Suppressor macrophage treated with lipopolysaccharide for 4 hours (primary cell): ENCODE data around the gene IER5L.
"Not testable (repeated sequence)": the region's sequence is repeated elsewhere in the genome, so short reads cannot be mapped to it uniquely, and the experiment has no call there.

Source experiments
- DNase-seq: peaks from one replicate; pipeline ENCODE4 v3.0.0-alpha.2; 2020

IER5L gene

DNA sequence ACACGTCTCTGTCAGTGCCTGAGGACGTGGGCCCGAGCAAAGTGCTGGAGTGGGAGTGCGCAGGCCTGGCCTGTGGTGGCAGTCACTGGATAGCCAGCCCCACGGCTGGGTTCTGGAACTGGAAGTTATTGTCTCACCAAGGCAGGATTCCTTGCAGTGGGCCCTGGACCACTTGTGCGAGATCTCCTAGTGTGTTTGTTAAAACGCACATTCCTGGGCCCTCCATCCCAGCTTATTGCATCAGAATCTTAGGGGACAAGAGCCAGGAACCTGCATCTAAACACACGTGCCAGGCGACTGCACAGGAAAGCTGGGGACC is 40.0 kb downstream of the IER5L start:
- DNase-seq = no peak

DNA sequence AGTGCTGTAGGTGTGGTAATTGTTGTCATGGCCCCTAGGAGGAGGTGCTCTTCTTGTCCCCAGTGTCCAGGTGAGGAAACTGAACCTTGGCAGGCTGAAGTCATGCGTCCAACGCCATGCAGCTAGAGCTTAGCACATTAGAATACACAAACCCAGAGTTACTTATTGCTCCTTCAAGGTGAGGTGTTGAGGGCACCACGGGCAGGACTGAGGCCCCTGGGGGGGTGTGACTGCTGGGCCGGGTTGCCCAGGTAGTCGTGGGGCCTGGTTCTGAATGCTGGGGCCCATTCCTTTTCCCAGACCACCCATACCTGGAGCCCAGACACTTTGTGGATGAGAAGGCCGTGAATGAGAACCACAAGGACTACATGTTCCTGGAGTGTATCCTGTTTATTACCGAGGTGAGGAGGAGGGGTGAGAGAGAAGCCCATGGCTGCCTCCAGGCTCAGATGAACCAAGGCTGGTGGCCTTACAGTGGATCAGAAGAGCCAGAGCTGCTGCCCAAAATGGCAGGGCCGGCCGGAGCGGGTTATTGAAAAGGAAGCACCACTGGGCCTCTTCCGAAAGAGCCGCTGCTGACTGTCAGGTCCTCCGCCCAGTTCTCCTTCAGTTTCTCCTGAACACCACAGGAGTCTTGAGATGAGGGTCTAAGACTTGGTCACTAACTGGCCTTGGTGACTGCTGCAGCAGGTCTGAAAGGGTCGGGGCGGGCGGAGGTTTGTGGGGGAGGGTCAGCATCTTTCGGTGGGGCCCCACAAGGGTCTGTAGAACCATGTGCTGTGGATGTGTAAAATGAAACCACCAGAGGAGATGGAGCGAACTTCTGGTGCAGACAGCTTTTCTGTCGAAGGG is 40.5 kb downstream of the IER5L start:
- DNase-seq = no peak

DNA sequence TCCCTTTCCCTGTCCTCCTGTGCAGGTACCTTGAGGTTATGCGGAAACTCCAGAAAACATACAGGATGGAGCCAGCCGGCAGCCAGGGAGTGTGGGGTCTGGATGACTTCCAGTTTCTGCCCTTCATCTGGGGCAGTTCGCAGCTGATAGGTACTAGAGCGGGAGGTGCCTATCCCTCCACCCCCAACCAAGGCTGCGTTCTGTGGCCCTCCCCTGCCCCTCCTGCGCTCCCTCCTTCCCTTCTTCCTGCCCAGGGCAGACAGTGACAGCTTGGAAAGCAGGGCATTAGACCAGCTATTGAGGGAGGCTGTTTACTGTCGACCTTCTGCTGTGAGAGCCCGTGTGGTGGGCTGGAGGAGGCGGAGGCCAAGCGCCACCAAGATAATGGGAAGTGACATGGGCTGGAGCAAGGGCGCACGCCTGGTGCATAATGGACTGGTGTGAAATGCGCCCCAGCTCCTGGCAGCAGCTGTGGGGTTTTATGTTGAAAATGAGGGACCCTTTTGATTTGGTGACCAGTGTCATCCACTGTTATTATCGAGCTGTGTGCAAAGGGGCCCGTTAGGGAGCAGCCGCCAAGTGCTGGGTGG is 41.5 kb downstream of the IER5L start:
- no peak for DNase-seq

DNA sequence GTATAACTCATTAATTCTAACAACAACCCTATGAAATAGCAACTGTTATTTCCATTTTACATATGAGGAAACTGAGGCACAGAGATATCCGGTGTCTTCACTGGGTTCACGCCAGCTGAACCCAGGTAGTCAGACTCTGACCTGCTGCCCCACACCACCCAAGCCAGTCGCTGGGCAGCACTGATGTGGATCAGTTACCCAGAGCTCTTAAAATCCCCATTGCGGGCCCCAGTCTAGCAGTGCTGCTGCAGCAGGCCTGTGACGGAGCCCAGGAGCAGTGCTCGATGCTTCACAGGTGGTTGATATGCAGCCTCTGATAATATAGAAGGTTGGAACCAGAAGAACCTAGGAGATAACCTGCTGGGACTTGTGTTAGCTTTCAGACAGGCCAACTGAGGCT is 42.6 kb downstream of the IER5L start:
- no peak for DNase-seq

DNA sequence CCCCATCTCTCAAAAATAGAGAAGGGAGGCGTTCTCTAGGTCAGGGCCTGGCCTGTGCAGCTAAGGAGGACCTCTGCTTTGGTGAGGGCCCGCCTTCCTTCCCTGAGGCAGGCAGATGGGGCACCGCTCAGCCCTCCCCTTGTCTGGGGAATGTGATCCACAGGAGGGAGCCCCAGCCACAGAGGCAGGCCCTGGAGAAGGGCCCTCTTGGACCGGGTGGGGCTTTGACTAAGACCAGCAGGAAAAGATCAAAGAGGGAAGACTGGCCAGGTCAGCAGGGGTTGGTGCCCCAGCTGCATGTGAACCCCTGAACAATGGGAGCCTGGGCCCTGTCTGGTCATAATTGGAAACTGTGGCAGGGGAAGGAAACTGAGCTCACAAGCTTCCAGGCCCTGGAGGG is 45.0 kb downstream of the IER5L start:
- DNase-seq = no peak

DNA sequence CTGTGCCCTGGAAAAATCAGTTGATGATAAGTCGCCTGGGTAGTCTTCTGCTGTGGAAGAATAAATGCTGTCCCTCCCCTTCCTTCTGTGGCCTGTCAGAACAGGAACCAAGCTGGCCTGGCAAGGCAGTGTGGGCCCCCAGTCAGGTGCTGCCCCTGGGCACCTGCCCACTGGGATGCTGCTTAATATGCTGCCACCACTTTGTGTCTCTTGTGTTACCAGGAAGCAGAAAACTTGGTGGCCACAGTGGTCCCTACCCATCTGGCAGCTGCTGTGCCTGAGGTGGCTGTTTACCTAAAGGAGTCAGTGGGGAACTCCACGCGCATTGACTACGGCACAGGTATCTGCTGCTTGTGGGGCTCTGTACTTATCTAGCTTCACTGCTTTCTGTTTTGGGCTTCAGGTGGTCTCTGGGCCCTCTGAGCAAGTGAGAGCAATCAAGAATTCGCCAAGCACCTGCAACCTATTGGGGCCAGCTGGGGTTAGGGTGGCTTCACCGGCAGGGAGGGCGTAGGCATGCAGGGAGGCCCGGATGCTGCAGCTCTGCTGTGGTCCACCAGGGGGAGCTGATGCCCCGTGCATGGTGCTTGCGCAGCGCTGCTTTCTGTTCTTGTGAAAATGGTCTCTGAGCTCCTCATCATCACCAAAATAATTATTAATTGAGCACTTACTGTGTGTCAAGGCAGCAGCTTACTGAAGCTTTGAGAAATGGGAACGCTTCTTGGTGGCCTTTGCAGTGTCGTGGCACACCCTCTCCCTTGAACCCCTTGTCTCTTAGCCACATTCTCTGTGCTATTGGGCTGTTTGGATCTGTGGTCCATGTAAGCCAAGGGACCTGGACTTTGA is 46.5 kb downstream of the IER5L start:
- DNase-seq = peak; percentile 84

DNA sequence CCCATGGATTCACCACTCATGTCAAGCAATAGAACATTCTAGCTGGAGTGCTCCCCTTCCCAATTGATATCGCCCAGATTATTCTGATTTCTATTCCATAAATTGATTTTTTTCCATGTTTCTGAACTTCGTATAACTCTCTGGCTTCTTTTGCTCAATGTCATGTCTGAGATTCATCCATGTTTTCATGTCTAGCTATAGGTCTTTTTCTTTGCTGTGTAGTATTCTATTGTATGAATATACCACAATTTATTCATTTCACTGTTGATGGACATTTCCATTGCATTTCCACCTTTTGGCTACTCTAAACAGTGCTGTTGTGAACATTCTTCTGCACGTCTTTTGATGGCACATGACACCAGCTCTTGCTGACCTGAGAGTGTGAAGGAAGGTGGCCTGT is 47.3 kb downstream of the IER5L start:
- DNase-seq = no peak

DNA sequence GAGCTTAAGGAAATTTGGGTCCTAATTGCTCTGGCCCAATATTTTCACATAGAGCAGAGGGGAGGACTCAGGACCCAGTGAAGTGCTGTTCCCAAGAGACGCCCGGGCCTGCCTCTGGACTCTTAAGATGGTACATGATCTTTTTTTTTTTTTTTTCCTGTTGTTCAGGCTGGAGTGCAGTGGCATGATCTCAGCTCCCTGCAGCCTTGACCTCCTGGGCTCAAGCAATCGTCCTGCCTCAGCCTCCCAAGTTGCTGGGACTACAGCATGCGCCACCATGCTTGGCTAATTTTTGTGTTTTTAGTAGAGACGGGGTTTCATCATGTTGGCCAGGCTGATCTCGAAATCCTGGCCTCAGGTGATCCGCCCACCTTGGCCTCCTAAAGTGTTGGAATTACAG is 47.8 kb downstream of the IER5L start:
- DNase-seq = not testable (repeated sequence)

DNA sequence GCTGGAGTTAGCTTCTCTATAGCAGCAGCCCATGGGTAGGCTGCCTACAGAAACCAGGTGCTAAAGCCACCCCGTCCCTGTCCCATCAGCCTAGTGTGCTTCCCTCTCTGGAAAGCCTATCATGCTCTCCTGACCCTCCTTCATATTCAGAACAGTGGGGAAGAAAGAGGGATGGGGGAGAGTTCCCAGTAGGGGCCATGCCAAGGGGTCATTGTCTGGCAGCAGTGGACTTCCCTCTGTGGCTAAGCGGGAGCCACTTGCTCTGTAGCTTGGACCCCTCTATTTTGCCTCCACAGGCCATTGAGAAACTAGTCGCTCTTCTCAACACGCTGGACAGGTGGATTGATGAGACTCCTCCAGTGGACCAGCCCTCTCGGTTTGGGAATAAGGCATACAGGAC is 49.4 kb downstream of the IER5L start:
- DNase-seq = no peak

DNA sequence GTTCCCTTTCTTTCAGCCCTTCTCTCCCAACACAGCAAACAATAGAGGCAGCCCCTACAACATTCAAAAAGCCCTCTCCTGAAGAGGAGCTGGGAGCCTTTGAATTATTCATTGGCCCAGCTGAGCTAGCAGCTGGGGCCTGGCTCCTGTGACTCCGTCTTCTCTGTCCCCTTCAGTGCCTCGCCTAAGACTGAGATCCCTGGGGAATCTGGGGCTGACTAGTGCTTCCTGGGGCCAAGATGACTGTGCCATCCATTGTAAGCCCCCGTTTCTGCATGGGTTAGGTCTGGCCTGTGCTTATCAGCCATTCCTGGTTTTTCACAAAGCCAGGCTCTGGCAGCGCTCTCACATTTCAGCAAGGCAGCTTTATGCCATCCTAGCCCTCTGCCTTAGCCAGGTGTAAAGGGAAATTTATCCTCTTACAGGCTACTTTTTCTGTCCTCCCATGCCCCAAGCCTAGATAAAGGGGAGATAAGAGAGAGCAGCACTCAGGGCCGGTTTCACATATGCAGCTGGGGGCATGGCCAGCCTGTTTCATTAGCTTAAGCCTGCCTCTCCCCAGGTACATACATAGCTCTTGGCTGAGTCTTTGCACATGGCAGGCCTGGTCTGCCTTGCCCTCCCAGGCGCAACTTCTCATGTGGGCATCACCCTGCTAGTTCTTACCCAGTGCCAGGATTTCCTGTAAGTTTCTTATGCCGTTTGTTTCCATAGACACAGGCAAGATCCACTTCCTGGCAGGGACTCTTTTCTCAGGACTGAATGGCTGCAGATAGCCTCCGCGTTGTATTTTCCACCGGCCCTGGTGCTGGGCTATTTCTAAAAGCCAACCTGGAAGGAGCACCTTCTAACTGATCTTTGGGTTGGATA is 51.1 kb downstream of the IER5L start:
- no peak for DNase-seq
